GM12878 (cell line): ENCODE data around the gene ENOX2.

Source experiments
- BHLHE40 ChIP-seq, 2 experiments: fragments of 450-650 bp in 1 of 2; IDR thresholded peaks; 2 replicates each; pipeline ENCODE4 v1.6.1; 2011 to 2017; ENCODE audit warnings: low read depth in 2 of 2, borderline replicate concordance in 1 of 2, improper control_type of control experiment in 1 of 2, low read length in 1 of 2, mild to moderate bottlenecking in 1 of 2
- CBX5 ChIP-seq: sonication (generic); IDR thresholded peaks from 2 replicates; pipeline ENCODE4 v1.6.1; 2016; ENCODE audit warnings: low read depth, moderate library complexity, mild to moderate bottlenecking, inconsistent platforms
- MYC ChIP-seq: IDR thresholded peaks from 2 replicates; pipeline ENCODE4 v1.6.1; 2011; ENCODE audit warnings: mild to moderate bottlenecking, low read length, moderate library complexity, inconsistent platforms; ENCODE audit not compliant: insufficient read depth, insufficient replicate concordance, insufficient read length, severe bottlenecking
- NR2C1 ChIP-seq: fragments of 450-650 bp; IDR thresholded peaks from 2 replicates; pipeline ENCODE4 v1.6.1; 2017; ENCODE audit warnings: antibody characterized with exemption, mild to moderate bottlenecking, moderate library complexity
- PAX5 ChIP-seq: IDR thresholded peaks from 2 replicates; pipeline ENCODE4 v1.6.1; 2011; ENCODE audit warnings: low read depth, low read length, borderline replicate concordance
- POLR2A ChIP-seq: IDR thresholded peaks from 2 replicates; pipeline ENCODE4 v1.6.1; 2011; ENCODE audit warnings: low read depth, mild to moderate bottlenecking, low read length
- POLR2AphosphoS5 ChIP-seq: IDR thresholded peaks from 2 replicates; pipeline ENCODE4 v1.6.1; 2011; ENCODE audit warnings: mild to moderate bottlenecking, low read length, inconsistent platforms
- SREBF1 ChIP-seq: IDR thresholded peaks from 2 replicates; pipeline ENCODE4 v1.6.1; 2012; ENCODE audit warnings: mild to moderate bottlenecking, low read length
- SUZ12 ChIP-seq: fragments of 200-600 bp; sonication (generic); IDR thresholded peaks from one replicate; pipeline ENCODE4 v1.6.1; 2018; ENCODE audit warnings: antibody characterized with exemption, mild to moderate bottlenecking; ENCODE audit not compliant: unreplicated experiment
- TF ChIP-seq, protein P1 (sequence below), 3 experiments: IDR thresholded peaks in 2 of 3; conservative IDR thresholded peaks in 1 of 3; 2 replicates each; pipeline ENCODE4 v1.5.1; 2011; ENCODE audit warnings: low read depth in 3 of 3, low read length in 3 of 3, mild to moderate bottlenecking in 3 of 3, control low read depth in 2 of 3, moderate library complexity in 2 of 3, inconsistent platforms in 1 of 3, mixed read lengths in 1 of 3; ENCODE audit not compliant: control insufficient read depth in 2 of 3, insufficient read depth in 1 of 3; ENCODE audit errors: extremely low read depth in 1 of 3
- TF ChIP-seq, protein P2 (sequence below): fragments of 450-650 bp; formaldehyde crosslinking; IDR thresholded peaks from 2 replicates; pipeline ENCODE4 v1.4.0; 2020; ENCODE audit warnings: mild to moderate bottlenecking, moderate library complexity

DNA sequence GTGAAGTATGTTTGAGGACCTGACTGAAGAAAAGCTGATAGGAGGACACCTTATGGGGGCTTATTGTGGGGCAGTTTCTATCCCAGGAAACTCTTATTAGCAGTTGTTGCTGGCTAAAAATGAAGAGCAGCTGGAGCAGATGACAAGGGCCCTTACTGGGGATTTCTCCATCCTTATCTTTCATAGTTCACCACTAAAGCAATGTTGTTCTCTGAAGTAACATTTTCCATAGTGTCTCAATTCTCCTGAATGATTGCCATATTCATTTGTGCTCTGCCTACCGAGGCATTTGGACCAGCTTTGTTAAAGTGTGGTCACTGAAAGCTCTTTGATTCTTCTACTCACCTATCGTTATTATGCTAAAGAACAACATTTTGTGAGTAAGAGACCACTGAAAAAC is 7.7 kb downstream of the ENOX2 start:
- TF ChIP-seq POLR2AphosphoS5 (no peak), NR2C1 (no peak), MYC (no peak), SUZ12 (no peak), CBX5 (no peak), BHLHE40 (IDR thresholded peaks at IDR 0.05; ENCODE audit: borderline replicate concordance in 1 of 2, low read depth in 2 of 2, low read length in 1 of 2) (no peak), PAX5 (no peak), SREBF1 (no peak), POLR2A (no peak)
- TF ChIP-seq, protein P1, sequence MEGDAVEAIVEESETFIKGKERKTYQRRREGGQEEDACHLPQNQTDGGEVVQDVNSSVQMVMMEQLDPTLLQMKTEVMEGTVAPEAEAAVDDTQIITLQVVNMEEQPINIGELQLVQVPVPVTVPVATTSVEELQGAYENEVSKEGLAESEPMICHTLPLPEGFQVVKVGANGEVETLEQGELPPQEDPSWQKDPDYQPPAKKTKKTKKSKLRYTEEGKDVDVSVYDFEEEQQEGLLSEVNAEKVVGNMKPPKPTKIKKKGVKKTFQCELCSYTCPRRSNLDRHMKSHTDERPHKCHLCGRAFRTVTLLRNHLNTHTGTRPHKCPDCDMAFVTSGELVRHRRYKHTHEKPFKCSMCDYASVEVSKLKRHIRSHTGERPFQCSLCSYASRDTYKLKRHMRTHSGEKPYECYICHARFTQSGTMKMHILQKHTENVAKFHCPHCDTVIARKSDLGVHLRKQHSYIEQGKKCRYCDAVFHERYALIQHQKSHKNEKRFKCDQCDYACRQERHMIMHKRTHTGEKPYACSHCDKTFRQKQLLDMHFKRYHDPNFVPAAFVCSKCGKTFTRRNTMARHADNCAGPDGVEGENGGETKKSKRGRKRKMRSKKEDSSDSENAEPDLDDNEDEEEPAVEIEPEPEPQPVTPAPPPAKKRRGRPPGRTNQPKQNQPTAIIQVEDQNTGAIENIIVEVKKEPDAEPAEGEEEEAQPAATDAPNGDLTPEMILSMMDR (IDR thresholded peaks at IDR 0.05 in 2 of 3, conservative IDR thresholded peaks at IDR 0.05 in 1 of 3; ENCODE audit: control insufficient read depth in 2 of 3, extremely low read depth in 1 of 3, insufficient read depth in 1 of 3, low read depth in 3 of 3, low read length in 3 of 3) = no peak
- TF ChIP-seq, protein P2, sequence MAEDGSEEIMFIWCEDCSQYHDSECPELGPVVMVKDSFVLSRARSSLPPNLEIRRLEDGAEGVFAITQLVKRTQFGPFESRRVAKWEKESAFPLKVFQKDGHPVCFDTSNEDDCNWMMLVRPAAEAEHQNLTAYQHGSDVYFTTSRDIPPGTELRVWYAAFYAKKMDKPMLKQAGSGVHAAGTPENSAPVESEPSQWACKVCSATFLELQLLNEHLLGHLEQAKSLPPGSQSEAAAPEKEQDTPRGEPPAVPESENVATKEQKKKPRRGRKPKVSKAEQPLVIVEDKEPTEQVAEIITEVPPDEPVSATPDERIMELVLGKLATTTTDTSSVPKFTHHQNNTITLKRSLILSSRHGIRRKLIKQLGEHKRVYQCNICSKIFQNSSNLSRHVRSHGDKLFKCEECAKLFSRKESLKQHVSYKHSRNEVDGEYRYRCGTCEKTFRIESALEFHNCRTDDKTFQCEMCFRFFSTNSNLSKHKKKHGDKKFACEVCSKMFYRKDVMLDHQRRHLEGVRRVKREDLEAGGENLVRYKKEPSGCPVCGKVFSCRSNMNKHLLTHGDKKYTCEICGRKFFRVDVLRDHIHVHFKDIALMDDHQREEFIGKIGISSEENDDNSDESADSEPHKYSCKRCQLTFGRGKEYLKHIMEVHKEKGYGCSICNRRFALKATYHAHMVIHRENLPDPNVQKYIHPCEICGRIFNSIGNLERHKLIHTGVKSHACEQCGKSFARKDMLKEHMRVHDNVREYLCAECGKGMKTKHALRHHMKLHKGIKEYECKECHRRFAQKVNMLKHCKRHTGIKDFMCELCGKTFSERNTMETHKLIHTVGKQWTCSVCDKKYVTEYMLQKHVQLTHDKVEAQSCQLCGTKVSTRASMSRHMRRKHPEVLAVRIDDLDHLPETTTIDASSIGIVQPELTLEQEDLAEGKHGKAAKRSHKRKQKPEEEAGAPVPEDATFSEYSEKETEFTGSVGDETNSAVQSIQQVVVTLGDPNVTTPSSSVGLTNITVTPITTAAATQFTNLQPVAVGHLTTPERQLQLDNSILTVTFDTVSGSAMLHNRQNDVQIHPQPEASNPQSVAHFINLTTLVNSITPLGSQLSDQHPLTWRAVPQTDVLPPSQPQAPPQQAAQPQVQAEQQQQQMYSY (CRISPR knock-in tag) = no peak
